ENCODE results near the gene SLC25A4.

SLC25A4 gene

GRCh38 chr4:185142912-185143600 lies at the start of gene SLC25A4:
SLC25A4 (plus strand) TSS chr4:185143266; CDS start chr4:185143373, 107 bp downstream.
- peak within 1 kb of the TSS; percentile 60 for H3K4me3 ChIP-seq (ENCODE audit: low read depth, low read length)
- peak; percentile 34 for TF ChIP-seq CTCF (IDR thresholded peaks at IDR 0.05; ENCODE audit: low read depth, low read length)
- in situ Hi-C loops (cut with HindIII; ENCODE audit: low sequenced_read_pairs): no loop called here
- peak; percentile 67 for DNase-seq (ENCODE audit: low read depth, low spot score)

- H3K4me3 ChIP-seq (ENCODE audit: low read depth, low read length): no peak overlapping the region
- DNase-seq (ENCODE audit: low read depth, low spot score): no peak
- in situ Hi-C loops (cut with HindIII; ENCODE audit: low sequenced_read_pairs): no loop called here
- TF ChIP-seq CTCF (IDR thresholded peaks at IDR 0.05; ENCODE audit: low read depth, low read length): no peak
Measured at GRCh38 chr4:185093603-185094002, 49.5 kb upstream of the SLC25A4 start.

GRCh38 chr4:185096032-185096653 lies 46.9 kb upstream of the SLC25A4 start:
- DNase-seq (ENCODE audit: low read depth, low spot score): peak; percentile 43
- TF ChIP-seq CTCF (IDR thresholded peaks at IDR 0.05; ENCODE audit: low read depth, low read length): peak; percentile 65
- in situ Hi-C loops (cut with HindIII; ENCODE audit: low sequenced_read_pairs): no loop called here
- H3K4me3 ChIP-seq (ENCODE audit: low read depth, low read length): no peak overlapping the region

GRCh38 chr4:185098474-185098873 lies 44.6 kb upstream of the SLC25A4 start:
- DNase-seq (ENCODE audit: low read depth, low spot score): no peak
- H3K4me3 ChIP-seq (ENCODE audit: low read depth, low read length): no peak overlapping the region
- no peak for TF ChIP-seq CTCF (IDR thresholded peaks at IDR 0.05; ENCODE audit: low read depth, low read length)
- in situ Hi-C loops (cut with HindIII; ENCODE audit: low sequenced_read_pairs): no loop called here

- in situ Hi-C loops (cut with HindIII; ENCODE audit: low sequenced_read_pairs): no loop called here
- no peak for TF ChIP-seq CTCF (IDR thresholded peaks at IDR 0.05; ENCODE audit: low read depth, low read length)
- H3K4me3 ChIP-seq (ENCODE audit: low read depth, low read length): no peak overlapping the region
- DNase-seq (ENCODE audit: low read depth, low spot score): no peak
Measured at GRCh38 chr4:185099024-185099682, 43.9 kb upstream of the SLC25A4 start.

GRCh38 chr4:185099940-185100339 lies 43.1 kb upstream of the SLC25A4 start:
- DNase-seq (ENCODE audit: low read depth, low spot score): no peak
- in situ Hi-C loops (cut with HindIII; ENCODE audit: low sequenced_read_pairs): no loop called here
- TF ChIP-seq CTCF (IDR thresholded peaks at IDR 0.05; ENCODE audit: low read depth, low read length): no peak
- no peak overlapping the region for H3K4me3 ChIP-seq (ENCODE audit: low read depth, low read length)
